NCI-H510A treated with DMSO at 0.1 percent for 48 hours (cell line): Measurements from ENCODE around the gene SETD2.
"Not testable (repeated sequence)": the region's sequence is repeated elsewhere in the genome, so short reads cannot be mapped to it uniquely, and the experiment has no call there.

Experiments
- DNase-seq: peaks from one replicate; lab custom pipeline; 2025; lab: John Stamatoyannopoulos, UW

SETD2 gene

GRCh38 chr3:47164007-47164881, at the start of gene SETD2:
SETD2 (minus strand) TSS chr3:47164113; CDS start chr3:47163924, 189 bp downstream.
- DNase-seq: peak; percentile 72

- DNase-seq: no peak
Measured at GRCh38 chr3:47210863-47211405, 47.0 kb upstream of the SETD2 start.

- DNase-seq: not testable (repeated sequence)
Measured at GRCh38 chr3:47206022-47206421, 42.1 kb upstream of the SETD2 start.

GRCh38 chr3:47204875-47205274, 41.0 kb upstream of the SETD2 start:
- no peak for DNase-seq

GRCh38 chr3:47202542-47202941, 38.6 kb upstream of the SETD2 start:
- DNase-seq: no peak

- DNase-seq: no peak
Measured at GRCh38 chr3:47197287-47197686, 33.4 kb upstream of the SETD2 start.

GRCh38 chr3:47194994-47195393, 31.1 kb upstream of the SETD2 start:
- DNase-seq: no peak

GRCh38 chr3:47193871-47194859, 30.3 kb upstream of the SETD2 start:
- DNase-seq: no peak

- no peak for DNase-seq
Measured at GRCh38 chr3:47186285-47186684, 22.4 kb upstream of the SETD2 start.

- not testable (repeated sequence) for DNase-seq
Measured at GRCh38 chr3:47181685-47182084, 17.8 kb upstream of the SETD2 start.

- DNase-seq: not testable (repeated sequence)
Measured at GRCh38 chr3:47180011-47180410, 16.1 kb upstream of the SETD2 start.

- DNase-seq: no peak
Measured at GRCh38 chr3:47176582-47176981, 12.7 kb upstream of the SETD2 start.

GRCh38 chr3:47163169-47164006, 525 bp downstream of the SETD2 start:
- DNase-seq: peak; percentile 26

- peak; percentile 7 for DNase-seq
Measured at GRCh38 chr3:47162697-47163168, 1.2 kb downstream of the SETD2 start.

GRCh38 chr3:47161983-47162696, 1.8 kb downstream of the SETD2 start:
- DNase-seq: no peak

GRCh38 chr3:47159820-47160219, 4.1 kb downstream of the SETD2 start:
- DNase-seq: no peak

GRCh38 chr3:47158208-47158607, 5.7 kb downstream of the SETD2 start:
- DNase-seq: no peak

GRCh38 chr3:47156396-47156795, 7.5 kb downstream of the SETD2 start:
- no peak for DNase-seq

- DNase-seq: no peak
Measured at GRCh38 chr3:47152578-47152977, 11.3 kb downstream of the SETD2 start.

- DNase-seq: no peak
Measured at GRCh38 chr3:47151836-47152235, 12.1 kb downstream of the SETD2 start.
